Ectodermal cell (in vitro differentiated cells): ENCODE data around the gene BTBD16.

ENCODE experiments used
- H3K27ac ChIP-seq: 2 replicates; pipeline ENCODE4 v1.7.0; 2013; ENCODE audit warnings: mild to moderate bottlenecking, low read depth, low read length; ENCODE audit not compliant: insufficient read depth, poor library complexity, severe bottlenecking
- H3K27me3 ChIP-seq: 2 replicates; pipeline ENCODE4 v1.7.0; 2013; ENCODE audit warnings: mild to moderate bottlenecking, low read length; ENCODE audit not compliant: insufficient read depth, control insufficient read depth, poor library complexity, severe bottlenecking
- H3K36me3 ChIP-seq: one replicate; pipeline ENCODE4 v1.7.0; 2013; ENCODE audit warnings: low read length; ENCODE audit not compliant: control insufficient read depth, insufficient read depth
- H3K4me1 ChIP-seq: one replicate; pipeline ENCODE4 v1.7.0; 2013; ENCODE audit warnings: low read length; ENCODE audit not compliant: control insufficient read depth, insufficient read depth
- H3K4me3 ChIP-seq: 2 replicates; pipeline ENCODE4 v1.7.0; 2013; ENCODE audit warnings: low read depth, low read length, control low read depth; ENCODE audit not compliant: insufficient read depth
- H3K9me3 ChIP-seq: 2 replicates; pipeline ENCODE4 v1.7.0; 2013; ENCODE audit warnings: mild to moderate bottlenecking, low read length, moderate library complexity; ENCODE audit not compliant: control insufficient read depth
- WGBS, 2 experiments: methylation state at CpG; one replicate each; pipeline ENCODE4 v1.1.7; 2013; ENCODE audit warnings: missing lambda C conversion rate in 2 of 2; 5-methylcytosine and 5-hydroxymethylcytosine counted together

Gene BTBD16

DNA sequence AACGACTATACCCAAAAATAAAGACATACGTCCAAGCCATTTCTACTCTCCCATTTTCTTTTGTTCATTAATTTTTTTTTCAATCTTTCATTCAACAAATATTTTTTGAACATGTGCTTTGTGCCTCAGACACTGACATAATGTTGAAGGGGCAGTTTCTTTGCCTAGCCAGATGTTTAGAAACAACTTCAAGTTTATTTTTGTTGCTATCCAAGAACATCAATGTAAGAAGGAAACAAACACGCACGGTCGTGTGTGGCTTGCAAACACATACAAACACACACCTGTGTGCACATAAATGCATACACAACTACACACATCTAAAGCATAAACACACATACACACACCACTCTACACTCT is 39.9 kb downstream of the BTBD16 start:
- no peaks in the 10 kb centered on the region for H3K36me3 ChIP-seq
- no peaks in the 10 kb centered on the region for H3K9me3 ChIP-seq
- WGBS, 2 experiments = 84 to 92% methylated on average over 5 of the region's 5 CpGs
- no peaks in the 10 kb centered on the region for H3K27me3 ChIP-seq
- no peaks in the 10 kb centered on the region for H3K4me1 ChIP-seq
- H3K4me3 ChIP-seq = no peak overlapping the region
- no peak overlapping the region for H3K27ac ChIP-seq

DNA sequence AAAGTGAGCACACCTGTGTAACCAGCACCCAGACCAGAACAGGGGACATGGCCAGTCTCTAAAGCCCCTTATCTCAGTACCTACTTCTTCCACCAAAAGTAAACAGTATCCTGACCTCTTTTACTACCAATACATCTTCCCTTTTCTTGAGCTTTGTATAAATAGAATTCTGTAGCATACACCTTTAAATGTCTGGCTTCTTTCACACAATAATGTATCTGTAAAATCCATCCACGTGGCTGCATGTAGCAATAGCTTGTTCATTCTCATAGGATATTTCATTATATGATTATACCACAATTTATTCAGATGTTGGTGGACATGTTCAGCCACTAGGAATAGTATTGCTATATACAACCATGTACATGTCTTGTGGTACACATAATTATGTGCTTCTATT is 40.6 kb downstream of the BTBD16 start:
- WGBS, 2 experiments = no CpG with 5 or more reads among the region's 1 CpG
- H3K36me3 ChIP-seq = no peaks in the 10 kb centered on the region
- H3K27me3 ChIP-seq = no peaks in the 10 kb centered on the region
- no peak overlapping the region for H3K4me3 ChIP-seq
- H3K27ac ChIP-seq = no peak overlapping the region
- no peaks in the 10 kb centered on the region for H3K9me3 ChIP-seq
- H3K4me1 ChIP-seq = no peaks in the 10 kb centered on the region

DNA sequence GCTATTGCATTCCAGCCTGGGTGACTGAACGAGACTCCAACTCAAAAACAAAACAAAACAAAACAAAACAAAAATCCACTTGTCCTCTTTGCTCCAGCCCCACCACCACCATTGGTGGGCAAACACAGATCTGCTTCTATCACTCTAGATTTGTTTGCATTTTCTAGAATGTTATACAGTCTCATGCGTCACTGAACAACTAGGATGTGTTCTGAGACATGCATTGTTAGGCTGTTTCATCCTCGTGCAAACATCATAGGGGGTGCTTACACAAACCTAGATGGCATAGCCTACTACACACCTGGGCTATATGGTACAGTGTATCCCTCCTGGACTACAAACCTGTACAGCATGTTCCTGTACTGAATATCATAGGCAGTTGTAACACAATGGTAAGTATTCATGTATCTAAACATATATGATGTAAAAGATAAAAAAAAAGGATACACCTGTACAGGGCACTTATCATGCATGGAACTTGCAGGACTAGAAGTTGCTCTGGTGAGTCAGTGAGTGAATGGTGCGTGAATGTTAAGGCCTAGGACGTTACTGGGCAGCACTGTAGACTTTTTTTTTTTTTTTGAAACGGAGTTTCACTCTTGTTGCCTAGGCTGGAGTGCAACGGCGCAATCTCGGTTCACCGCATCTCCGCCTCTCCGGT is 45.3 kb downstream of the BTBD16 start:
- H3K36me3 ChIP-seq = no peaks in the 10 kb centered on the region
- no peak overlapping the region for H3K4me3 ChIP-seq
- H3K4me1 ChIP-seq = no peaks in the 10 kb centered on the region
- no peaks in the 10 kb centered on the region for H3K9me3 ChIP-seq
- WGBS, 2 experiments = 92 to 95% methylated on average over 12 of the region's 12 CpGs
- H3K27me3 ChIP-seq = no peaks in the 10 kb centered on the region
- no peak overlapping the region for H3K27ac ChIP-seq

DNA sequence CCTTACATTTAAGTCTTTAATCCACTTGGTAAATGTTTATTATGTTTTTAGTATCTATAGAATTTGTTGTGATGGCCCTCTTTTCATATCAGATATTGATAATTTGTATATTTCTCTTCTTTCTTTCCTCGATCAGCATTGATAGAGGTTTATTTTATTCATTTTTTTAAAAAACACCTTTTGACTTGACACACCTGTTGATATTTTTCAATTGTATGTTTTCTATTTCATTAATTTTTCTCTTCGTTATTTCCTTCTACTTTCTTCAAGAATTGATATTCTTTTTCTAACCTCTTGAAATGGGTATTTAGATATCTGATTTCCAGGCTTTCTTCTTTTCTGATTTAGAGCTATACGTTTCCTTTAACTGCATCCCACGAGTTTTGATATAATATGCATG is 50.9 kb downstream of the BTBD16 start:
- Histone ChIP-seq H3K4me1 (no peaks in the 10 kb centered on the region), H3K36me3 (no peaks in the 10 kb centered on the region), H3K9me3 (no peaks in the 10 kb centered on the region), H3K27me3 (no peaks in the 10 kb centered on the region), H3K4me3 (no peak overlapping the region), H3K27ac (no peak overlapping the region)
- 67 to 69% methylated on average over 2 of the region's 4 CpGs for WGBS, 2 experiments

DNA sequence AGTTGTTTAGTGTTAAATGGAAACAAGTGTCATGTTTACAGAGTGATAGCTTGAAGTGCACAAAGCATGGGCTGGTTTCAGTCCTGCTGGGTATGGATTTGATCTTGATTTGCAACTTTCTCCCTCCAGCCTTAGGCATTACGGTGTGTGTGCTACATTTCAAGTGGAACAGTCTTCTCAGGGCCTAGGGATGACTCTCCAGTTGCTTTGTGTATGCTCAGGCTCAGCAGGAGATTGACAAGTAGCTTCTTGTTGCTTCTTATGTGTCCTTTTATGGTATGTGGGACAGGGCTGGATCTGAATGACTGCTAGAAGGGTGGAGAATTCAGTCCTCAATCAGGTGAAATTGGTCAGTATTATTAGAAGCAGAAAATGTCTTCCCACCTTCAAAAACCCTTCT is 52.1 kb downstream of the BTBD16 start:
- no peaks in the 10 kb centered on the region for H3K27me3 ChIP-seq
- H3K9me3 ChIP-seq = no peaks in the 10 kb centered on the region
- no peaks in the 10 kb centered on the region for H3K4me1 ChIP-seq
- no peak overlapping the region for H3K4me3 ChIP-seq
- H3K36me3 ChIP-seq = no peaks in the 10 kb centered on the region
- 65 to 85% methylated on average over 1 of the region's 1 CpG for WGBS, 2 experiments
- H3K27ac ChIP-seq = no peak overlapping the region

DNA sequence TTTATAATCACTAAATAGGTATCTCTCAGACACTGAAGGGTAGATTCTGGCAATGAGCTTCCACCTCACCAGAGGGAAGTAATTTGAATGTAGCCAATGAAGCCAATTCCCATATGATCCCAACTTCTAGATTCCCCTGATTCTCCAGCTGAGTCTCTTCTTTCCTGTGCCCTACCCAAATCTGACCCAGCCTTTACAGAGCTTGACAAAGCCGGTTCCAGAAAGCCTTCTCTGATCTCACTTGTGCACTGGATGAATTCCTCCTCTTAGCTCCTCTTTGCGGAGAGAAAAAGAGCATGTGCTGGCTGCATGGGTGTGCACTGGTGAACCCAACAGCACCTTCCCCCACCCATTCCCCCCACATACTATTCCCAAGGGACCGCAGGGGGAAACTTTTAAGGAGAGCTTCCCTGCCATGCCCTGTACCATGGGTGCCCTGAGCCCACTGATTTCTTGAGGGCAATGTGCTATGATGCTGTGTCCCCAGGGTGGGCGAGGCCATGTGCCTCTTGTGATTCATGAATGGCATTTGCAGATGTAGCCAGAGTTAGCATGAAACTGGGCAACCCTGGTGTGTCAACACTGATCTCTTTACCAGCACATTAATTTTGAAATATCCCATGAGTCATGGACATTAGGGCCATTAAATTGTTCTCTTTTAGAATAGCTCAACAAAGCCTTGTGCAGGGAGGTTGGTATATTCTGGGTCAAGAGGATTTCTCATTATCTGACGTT is 53.0 kb downstream of the BTBD16 start:
- H3K4me1 ChIP-seq = no peaks in the 10 kb centered on the region
- no peak overlapping the region for H3K27ac ChIP-seq
- 94 to 95% methylated on average over 5 of the region's 5 CpGs for WGBS, 2 experiments

DNA sequence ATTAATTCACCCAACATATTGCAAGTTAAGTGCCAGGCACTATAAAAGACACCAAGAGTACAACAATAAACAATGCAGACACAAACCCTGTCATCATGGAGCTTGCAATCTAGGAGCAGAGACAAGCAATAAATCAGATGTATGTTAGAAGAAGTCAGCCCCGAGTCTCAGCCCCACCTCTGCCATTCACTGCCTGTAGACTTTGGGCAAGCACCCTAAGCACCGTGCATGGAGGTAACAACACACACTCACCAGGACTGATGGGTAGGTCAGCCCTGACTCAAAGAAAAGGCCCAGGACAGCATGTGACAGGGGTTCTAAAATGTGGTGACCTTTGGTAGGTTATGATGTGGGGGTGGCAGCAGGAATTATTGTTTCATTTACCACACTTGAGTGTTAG is 54.1 kb downstream of the BTBD16 start:
- Histone ChIP-seq H3K4me3 (no peak overlapping the region), H3K27ac (no peak overlapping the region), H3K9me3 (no peaks in the 10 kb centered on the region), H3K4me1 (no peaks in the 10 kb centered on the region), H3K27me3 (no peaks in the 10 kb centered on the region), H3K36me3 (no peaks in the 10 kb centered on the region)
- WGBS, 2 experiments = 94 to 98% methylated on average over 2 of the region's 2 CpGs

More for the DNA sequence above, 53.0 kb downstream of the BTBD16 start:
- Histone ChIP-seq H3K4me3 (no peak overlapping the region), H3K36me3 (no peaks in the 10 kb centered on the region), H3K9me3 (no peaks in the 10 kb centered on the region), H3K27me3 (no peaks in the 10 kb centered on the region)

DNA sequence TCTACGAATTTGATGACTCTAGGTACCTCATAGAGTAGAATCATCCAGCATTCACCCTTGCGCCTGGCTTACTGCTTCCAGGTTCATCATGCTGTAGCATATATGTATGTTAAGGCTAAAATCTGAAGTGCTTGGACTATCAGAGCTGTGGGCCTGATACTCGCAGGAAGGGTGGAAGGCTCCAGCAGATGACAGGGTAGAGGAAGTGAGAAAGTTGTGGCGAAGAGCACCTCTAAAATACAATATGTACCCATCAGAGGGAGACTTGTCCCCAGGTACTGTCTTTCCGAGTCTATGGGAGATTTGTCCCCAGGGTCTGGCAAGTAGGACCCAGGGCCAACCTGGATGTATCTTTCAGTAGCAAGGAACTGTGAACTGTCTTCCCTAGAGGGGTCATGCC is 55.3 kb downstream of the BTBD16 start:
- Histone ChIP-seq H3K4me3 (no peak overlapping the region), H3K9me3 (no peaks in the 10 kb centered on the region), H3K27me3 (no peaks in the 10 kb centered on the region), H3K27ac (no peak overlapping the region), H3K36me3 (no peaks in the 10 kb centered on the region), H3K4me1 (no peaks in the 10 kb centered on the region)
- 96 to 97% methylated on average over 5 of the region's 5 CpGs for WGBS, 2 experiments

DNA sequence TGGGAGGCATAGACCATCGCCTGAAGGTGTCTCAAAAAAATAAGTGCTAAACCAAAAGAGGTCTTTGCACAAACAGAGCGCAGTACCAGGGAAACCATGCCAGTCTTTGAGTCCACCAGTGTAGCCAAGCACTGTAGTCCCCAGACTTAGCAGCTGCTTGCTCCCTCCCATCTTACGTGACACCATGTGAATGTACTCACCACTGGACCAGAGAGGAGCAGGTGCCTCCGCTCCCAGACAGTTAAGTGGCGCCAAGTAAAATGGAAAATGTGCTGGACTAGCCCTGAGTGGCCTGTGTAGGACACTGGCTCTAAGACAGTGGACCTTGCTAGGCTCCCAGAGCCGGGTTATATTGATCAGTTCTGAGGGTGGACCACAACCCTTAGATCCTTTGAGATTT is 55.7 kb downstream of the BTBD16 start:
- Histone ChIP-seq H3K27me3 (no peaks in the 10 kb centered on the region), H3K27ac (no peak overlapping the region), H3K36me3 (no peaks in the 10 kb centered on the region), H3K9me3 (no peaks in the 10 kb centered on the region), H3K4me1 (no peaks in the 10 kb centered on the region), H3K4me3 (no peak overlapping the region)
- 85 to 87% methylated on average over 6 of the region's 6 CpGs for WGBS, 2 experiments

DNA sequence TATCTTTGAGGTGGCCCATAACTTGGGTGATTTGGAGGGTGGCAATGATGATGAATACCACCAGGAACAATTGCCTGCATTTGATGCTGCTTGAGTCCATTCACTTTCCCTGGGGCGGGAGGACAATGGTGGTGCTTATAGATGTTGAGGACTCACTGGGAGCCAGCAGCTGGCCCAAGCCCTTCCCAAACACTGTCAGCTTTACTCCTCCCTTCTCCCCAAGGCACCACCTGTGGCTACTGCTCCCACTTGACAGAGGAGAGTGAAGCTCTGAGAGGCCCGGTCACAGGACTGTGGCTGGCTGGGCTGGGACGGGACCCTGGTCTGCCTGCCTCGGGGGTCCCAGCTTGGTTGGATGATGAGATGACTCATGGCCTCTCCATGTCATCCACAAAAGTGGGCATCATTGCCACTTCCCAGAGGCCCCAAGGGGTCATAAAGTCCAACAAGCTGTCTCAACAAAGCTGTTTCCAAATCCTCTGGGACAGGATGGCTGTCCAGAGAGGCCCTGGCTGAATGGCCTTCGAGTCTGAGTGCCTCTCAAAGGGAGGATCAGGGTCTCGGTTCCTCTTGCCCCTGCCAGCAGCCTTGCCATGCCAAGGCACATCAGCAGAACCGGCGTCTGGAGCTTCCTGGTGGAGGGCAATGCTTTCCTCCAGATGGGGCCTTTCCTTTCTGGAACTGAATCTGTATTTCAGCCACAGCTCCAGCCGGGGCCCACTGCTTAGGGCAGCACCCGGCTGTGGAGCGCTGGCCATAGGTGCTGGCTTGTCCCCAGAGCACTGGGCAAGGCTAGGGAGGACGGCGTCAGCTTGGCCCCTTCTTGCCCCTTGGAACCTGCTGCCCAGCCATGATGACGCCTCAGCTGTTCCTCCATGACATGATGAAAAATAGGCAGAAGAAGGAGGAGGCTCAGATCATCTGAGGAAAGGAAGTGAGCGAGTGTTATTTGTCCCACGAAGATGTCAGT is 56.4 kb downstream of the BTBD16 start:
- Histone ChIP-seq H3K9me3 (no peaks in the 10 kb centered on the region), H3K36me3 (no peaks in the 10 kb centered on the region), H3K27me3 (no peaks in the 10 kb centered on the region), H3K27ac (no peak overlapping the region), H3K4me1 (no peaks in the 10 kb centered on the region), H3K4me3 (no peak overlapping the region)
- 93 to 96% methylated on average over 16 of the region's 16 CpGs for WGBS, 2 experiments
